ENCODE data around the gene SLCO4A1.

The SLCO4A1 gene

DNA sequence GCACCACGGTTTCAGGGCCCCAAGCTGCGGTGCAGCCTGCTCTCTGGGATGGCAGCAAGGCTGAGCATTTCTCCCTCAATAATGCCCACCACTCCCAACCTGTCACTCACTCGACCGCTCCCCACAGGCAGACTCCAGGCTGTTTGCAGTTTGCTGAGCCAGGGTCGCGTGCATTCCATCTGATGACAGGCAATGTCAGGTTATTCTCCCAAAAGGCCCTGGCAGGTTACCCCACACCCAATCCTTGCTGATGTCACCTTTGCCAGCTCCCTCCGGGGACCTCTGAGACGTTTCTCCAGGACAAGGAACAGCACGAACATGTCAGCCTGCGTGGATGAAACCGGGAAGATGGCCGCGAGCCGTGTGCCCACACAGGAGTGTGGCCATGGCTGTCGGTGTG is 7.1 kb upstream of the SLCO4A1 start:
- H3K4me3 ChIP-seq (ENCODE audit: low read depth, low read length) = no peak overlapping the region
- no peak for DNase-seq (ENCODE audit: low read depth)
- TF ChIP-seq, protein P1, sequence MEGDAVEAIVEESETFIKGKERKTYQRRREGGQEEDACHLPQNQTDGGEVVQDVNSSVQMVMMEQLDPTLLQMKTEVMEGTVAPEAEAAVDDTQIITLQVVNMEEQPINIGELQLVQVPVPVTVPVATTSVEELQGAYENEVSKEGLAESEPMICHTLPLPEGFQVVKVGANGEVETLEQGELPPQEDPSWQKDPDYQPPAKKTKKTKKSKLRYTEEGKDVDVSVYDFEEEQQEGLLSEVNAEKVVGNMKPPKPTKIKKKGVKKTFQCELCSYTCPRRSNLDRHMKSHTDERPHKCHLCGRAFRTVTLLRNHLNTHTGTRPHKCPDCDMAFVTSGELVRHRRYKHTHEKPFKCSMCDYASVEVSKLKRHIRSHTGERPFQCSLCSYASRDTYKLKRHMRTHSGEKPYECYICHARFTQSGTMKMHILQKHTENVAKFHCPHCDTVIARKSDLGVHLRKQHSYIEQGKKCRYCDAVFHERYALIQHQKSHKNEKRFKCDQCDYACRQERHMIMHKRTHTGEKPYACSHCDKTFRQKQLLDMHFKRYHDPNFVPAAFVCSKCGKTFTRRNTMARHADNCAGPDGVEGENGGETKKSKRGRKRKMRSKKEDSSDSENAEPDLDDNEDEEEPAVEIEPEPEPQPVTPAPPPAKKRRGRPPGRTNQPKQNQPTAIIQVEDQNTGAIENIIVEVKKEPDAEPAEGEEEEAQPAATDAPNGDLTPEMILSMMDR (IDR thresholded peaks at IDR 0.05; ENCODE audit: low read depth, low read length, missing control alignments) = no peak

DNA sequence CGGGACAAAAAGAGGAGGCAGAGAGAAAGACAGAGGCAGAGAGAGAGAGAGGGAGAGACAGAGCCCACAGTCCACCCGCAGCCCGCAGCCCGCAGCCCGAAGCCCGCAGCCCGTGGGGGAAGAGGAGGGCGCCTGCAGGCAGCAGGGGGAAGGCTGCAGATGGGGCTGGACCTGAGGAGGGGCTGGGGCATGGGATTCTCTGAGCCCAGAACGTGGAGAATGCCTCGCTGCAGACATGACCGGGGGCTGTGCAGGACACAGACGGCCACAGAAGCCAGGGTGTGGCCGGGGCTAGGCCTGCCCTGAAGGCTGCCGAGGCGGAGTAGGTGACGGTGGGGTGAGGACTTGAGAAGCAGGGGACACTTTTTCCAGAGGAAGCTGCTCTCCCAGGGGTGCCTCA is 6.5 kb upstream of the SLCO4A1 start:
- no peak overlapping the region for H3K4me3 ChIP-seq (ENCODE audit: low read depth, low read length)
- TF ChIP-seq, protein P1 (IDR thresholded peaks at IDR 0.05; ENCODE audit: low read depth, low read length, missing control alignments) = no peak
- no peak for DNase-seq (ENCODE audit: low read depth)

GRCh38 chr20:62636446-62636845 is 5.9 kb upstream of the SLCO4A1 start:
- TF ChIP-seq, protein P1 (IDR thresholded peaks at IDR 0.05; ENCODE audit: low read depth, low read length, missing control alignments) = no peak
- no peak overlapping the region for H3K4me3 ChIP-seq (ENCODE audit: low read depth, low read length)
- DNase-seq (ENCODE audit: low read depth) = no peak

- no peak overlapping the region for H3K4me3 ChIP-seq (ENCODE audit: low read depth, low read length)
- TF ChIP-seq, protein P1 (IDR thresholded peaks at IDR 0.05; ENCODE audit: low read depth, low read length, missing control alignments) = no peak
- no peak for DNase-seq (ENCODE audit: low read depth)
These were observed 5.2 kb upstream of the SLCO4A1 start for GRCh38 chr20:62637110-62637509.

DNA sequence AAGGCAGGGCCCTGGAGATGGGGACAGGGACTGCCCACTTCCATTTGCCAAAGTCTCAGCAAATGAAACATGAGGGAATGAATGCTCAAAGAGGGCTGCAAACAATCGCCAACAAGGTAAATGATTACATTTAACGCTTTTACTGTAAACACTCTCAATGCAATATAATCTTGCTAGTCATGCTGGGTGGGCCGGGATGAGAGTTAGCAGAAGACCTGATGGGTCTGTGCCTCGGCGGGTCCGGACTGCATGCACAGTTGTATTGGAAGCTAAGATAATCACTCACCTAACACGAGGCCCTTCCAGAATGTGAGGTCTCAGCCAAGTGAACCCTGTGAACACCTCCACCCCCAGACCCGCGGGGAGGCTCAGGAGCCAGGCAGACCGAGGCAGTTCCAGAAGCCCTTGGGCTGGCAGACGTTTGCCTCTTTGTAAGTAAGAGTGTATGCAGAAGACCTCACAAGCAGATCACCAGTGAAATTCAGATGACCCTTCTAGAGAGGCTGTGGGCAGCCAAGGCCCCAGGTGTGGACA is 4.7 kb upstream of the SLCO4A1 start:
- TF ChIP-seq, protein P1 (IDR thresholded peaks at IDR 0.05; ENCODE audit: low read depth, low read length, missing control alignments) = no peak
- H3K4me3 ChIP-seq (ENCODE audit: low read depth, low read length) = no peak overlapping the region
- no peak for DNase-seq (ENCODE audit: low read depth)

GRCh38 chr20:62638055-62638570 is 4.2 kb upstream of the SLCO4A1 start:
- TF ChIP-seq, protein P1 (IDR thresholded peaks at IDR 0.05; ENCODE audit: low read depth, low read length, missing control alignments) = no peak
- no peak overlapping the region for H3K4me3 ChIP-seq (ENCODE audit: low read depth, low read length)
- DNase-seq (ENCODE audit: low read depth) = no peak

Data from GM12864 (cell line).